ENCODE measurements around the gene PRCC. TPM values are rescaled to one million over a fixed set of nuclear protein-coding genes. Genes with fewer than 3 reads are reported as not detected.

Gene PRCC
- total RNA-seq, 1 donor from 2014 or later, result 79.1 TPM

DNA sequence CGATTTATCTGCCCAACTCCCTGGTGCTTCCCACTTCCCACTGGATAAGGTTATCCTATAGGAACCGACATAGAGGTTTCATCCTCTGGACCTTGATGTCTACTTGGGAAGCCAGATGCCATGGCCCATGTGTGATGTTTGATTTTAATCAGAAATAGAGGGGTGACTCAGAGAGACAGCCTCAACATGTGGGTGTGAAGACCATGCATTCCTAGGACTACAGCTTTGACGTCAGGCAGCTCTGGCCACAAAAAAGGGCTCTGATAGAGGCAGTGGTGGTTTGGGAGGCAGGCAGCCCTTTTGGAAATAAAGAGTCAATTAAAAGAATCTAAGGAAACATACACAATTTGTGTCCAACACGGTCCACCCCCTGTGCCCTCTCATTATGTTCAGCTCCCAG lies 54.5 kb downstream of the PRCC start:
- Mint-ChIP-seq H3K36me3 (no peaks in the 10 kb centered on the region), H3K4me3 (no peak overlapping the region), H3K4me1 (ENCODE audit: unreplicated experiment) (no peaks in the 10 kb centered on the region), H3K27me3 (peaks cover 59% of the 10 kb centered on the region), H3K27ac (no peak overlapping the region), H3K9me3 (peaks cover 5% of the 10 kb centered on the region)
- no peak for DNase-seq (ENCODE audit: extremely low spot score, unreplicated experiment)
- TF ChIP-seq, protein P1, sequence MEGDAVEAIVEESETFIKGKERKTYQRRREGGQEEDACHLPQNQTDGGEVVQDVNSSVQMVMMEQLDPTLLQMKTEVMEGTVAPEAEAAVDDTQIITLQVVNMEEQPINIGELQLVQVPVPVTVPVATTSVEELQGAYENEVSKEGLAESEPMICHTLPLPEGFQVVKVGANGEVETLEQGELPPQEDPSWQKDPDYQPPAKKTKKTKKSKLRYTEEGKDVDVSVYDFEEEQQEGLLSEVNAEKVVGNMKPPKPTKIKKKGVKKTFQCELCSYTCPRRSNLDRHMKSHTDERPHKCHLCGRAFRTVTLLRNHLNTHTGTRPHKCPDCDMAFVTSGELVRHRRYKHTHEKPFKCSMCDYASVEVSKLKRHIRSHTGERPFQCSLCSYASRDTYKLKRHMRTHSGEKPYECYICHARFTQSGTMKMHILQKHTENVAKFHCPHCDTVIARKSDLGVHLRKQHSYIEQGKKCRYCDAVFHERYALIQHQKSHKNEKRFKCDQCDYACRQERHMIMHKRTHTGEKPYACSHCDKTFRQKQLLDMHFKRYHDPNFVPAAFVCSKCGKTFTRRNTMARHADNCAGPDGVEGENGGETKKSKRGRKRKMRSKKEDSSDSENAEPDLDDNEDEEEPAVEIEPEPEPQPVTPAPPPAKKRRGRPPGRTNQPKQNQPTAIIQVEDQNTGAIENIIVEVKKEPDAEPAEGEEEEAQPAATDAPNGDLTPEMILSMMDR (conservative IDR thresholded peaks at IDR 0.05), result no peak

DNA sequence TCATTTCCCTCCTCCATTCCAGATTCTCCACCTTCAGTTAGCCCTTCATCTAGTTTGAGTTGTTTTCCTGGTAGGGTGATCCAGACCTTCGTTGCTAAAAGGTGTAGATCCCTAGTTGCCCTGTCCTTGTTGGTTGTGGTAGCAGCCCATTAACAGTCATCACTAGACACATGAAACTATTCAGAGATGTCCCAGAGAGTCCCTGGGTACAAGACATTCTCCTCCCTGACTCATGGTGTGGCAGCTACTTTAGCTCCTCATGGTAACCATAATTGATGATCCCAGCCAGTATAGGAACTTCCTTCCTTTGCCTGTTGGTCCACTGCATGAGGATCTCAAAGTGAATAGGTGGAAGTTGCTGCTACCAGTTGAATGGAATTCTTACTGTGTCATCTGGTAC lies 55.3 kb downstream of the PRCC start:
- no peaks in the 10 kb centered on the region for H3K36me3 Mint-ChIP-seq
- H3K27ac Mint-ChIP-seq, result no peak overlapping the region
- TF ChIP-seq, protein P1 (conservative IDR thresholded peaks at IDR 0.05), result no peak
- H3K4me3 Mint-ChIP-seq, result no peak overlapping the region
- peaks cover 56% of the 10 kb centered on the region for H3K27me3 Mint-ChIP-seq
- peaks cover 5% of the 10 kb centered on the region for H3K9me3 Mint-ChIP-seq
- H3K4me1 Mint-ChIP-seq (ENCODE audit: unreplicated experiment), result no peaks in the 10 kb centered on the region
- no peak for DNase-seq (ENCODE audit: extremely low spot score, unreplicated experiment)

DNA sequence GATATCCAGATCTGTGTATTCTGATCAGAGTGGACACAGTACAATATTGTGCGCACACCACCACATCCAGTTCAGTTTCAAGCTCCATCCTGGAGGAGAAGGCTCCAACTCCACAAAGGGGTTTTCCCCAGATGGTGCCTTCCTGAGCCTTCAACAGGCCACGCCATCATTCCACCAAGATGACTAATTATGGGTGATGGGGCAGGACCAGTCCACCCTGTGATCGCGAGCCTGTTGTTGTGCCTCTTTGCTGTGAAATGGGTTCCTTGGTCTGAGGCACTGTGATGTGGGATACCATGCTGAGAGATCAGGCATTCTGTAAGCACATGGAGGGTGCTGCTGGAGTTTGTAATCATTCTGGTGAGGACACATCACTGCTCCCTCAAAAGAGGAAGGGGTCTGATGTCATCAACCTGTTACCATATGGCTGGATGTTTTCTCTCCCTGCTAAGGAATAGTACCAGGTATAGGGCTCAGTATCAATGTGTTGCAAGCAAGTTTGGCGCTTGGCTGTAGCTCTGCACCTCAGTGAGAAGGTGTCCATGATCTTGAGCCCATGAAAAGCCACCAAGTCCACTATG lies 56.0 kb downstream of the PRCC start:
- H3K27ac Mint-ChIP-seq, result no peak overlapping the region
- peaks cover 5% of the 10 kb centered on the region for H3K9me3 Mint-ChIP-seq
- H3K4me3 Mint-ChIP-seq, result no peak overlapping the region
- TF ChIP-seq, protein P1 (conservative IDR thresholded peaks at IDR 0.05), result no peak
- DNase-seq (ENCODE audit: extremely low spot score, unreplicated experiment), result no peak
- no peaks in the 10 kb centered on the region for H3K36me3 Mint-ChIP-seq
- H3K27me3 Mint-ChIP-seq, result peaks cover 58% of the 10 kb centered on the region
- H3K4me1 Mint-ChIP-seq (ENCODE audit: unreplicated experiment), result peaks cover 3% of the 10 kb centered on the region

DNA sequence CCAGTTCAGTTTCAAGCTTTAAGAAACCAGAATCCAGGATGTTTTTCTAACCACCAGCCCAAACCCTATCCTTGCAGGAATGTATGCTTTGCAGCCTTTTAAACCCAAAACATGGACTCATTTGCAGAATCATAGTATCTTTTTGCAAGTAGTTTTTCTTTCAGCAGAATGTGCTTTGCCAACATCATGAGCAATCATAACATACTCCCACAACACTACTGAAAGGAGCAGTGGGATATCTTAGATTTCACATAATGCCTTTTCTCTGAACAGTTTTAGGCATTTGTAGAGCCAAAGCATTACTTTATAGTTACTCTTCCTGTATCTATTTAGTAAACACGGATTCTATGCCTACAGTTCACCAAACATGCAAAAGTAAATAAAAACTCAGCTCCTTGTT lies 59.3 kb downstream of the PRCC start:
- no peak for DNase-seq (ENCODE audit: extremely low spot score, unreplicated experiment)
- no peaks in the 10 kb centered on the region for H3K9me3 Mint-ChIP-seq
- TF ChIP-seq, protein P1 (conservative IDR thresholded peaks at IDR 0.05), result no peak
- H3K27me3 Mint-ChIP-seq, result peaks cover 57% of the 10 kb centered on the region
- no peaks in the 10 kb centered on the region for H3K36me3 Mint-ChIP-seq
- no peak overlapping the region for H3K4me3 Mint-ChIP-seq
- H3K27ac Mint-ChIP-seq, result no peak overlapping the region
- peaks cover 5% of the 10 kb centered on the region for H3K4me1 Mint-ChIP-seq (ENCODE audit: unreplicated experiment)

DNA sequence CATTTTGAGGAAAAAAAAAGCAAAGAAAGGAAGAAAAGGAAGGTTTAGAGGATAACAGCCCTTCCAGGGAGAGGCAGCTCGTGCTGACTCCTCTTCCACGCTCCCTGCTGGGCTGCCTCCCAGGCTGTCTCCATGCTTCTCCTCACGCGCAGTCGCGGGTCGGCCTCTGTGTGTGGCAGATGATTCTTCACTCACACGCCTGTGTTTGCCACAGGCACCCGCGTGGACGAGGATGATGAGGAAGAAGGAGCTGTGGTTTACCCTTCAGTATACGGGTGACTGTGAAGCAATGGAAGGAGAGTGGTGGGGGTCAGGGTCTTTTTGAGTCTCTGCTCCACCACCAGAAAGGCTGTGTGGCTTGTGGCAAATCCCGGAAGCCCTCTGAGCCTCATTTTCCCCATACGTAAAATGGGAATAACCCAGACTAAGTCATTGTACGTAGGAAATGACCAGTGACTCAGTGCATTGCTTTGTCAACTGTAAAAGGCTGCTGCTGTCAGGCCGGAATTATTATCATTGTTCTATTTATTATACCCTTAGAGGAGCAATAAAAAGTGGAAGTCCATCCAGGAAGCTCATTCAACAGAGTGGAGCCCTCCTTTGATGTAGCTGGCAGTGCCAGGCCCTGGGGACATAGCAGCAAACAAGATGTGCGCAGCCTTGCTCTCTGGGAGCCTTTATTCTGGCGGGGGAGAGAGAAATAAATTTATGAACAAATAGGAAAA lies 61.2 kb downstream of the PRCC start:
- H3K9me3 Mint-ChIP-seq, result no peaks in the 10 kb centered on the region
- no peak overlapping the region for H3K4me3 Mint-ChIP-seq
- peaks cover 5% of the 10 kb centered on the region for H3K4me1 Mint-ChIP-seq (ENCODE audit: unreplicated experiment)
- peaks cover 54% of the 10 kb centered on the region for H3K27me3 Mint-ChIP-seq
- H3K36me3 Mint-ChIP-seq, result no peaks in the 10 kb centered on the region
- TF ChIP-seq, protein P1 (conservative IDR thresholded peaks at IDR 0.05), result no peak
- H3K27ac Mint-ChIP-seq, result no peak overlapping the region
- no peak for DNase-seq (ENCODE audit: extremely low spot score, unreplicated experiment)

All from type B pancreatic cell (in vitro differentiated cells).